Fibroblast of skin of right biceps (primary cell): ENCODE results near the gene TXNDC5.
A peak's percentile ranks its signal among the peaks of the same experiment; 100 is the strongest.
"Not testable (repeated sequence)": the region's sequence is repeated elsewhere in the genome, so short reads cannot be mapped to it uniquely, and the experiment has no call there.

Experiments
- DNase-seq: peaks from one replicate; pipeline ENCODE4 v3.0.0-alpha.2; 2013

TXNDC5 gene

GRCh38 chr6:7894262-7895124, 16.1 kb downstream of the TXNDC5 start:
- DNase-seq = no peak

DNA sequence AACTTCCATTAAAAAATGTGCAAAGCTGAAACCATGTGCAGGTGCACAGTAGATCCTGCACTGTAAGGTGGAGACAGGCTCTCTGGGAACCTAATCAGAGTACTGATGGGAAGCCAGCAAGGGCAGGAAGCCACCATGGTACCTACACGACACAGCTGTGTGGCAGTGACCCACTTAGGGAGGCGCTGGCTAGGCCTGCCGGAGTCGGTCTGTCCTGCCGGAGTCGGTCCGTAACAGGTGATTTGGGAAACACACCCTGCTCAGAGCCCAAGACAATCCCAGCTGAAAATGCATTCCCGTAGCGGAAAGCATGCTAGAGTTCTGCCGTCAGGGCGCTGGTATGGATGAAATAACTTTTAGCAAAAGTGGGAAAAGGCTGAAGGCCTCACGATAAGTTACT, 17.2 kb downstream of the TXNDC5 start:
- DNase-seq = no peak

DNA sequence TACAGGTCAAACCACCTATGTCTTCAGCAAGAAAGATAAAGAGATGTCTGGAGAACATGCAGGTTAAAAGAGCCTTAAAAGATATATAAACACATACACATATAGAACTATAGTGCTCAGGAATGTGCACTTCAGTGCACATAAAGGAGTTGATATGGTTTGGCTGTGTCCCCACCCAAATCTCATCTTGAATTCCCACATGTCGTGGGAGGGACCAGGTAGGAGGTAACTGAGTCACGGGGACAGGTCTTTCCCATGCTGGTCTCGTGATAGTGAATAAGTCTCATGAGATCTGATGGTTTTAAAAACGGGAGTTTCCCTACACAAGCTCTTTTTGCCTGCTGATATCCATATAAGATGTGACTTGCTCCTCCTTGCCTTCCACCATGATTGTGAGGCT, 18.2 kb downstream of the TXNDC5 start:
- DNase-seq = not testable (repeated sequence)

DNA sequence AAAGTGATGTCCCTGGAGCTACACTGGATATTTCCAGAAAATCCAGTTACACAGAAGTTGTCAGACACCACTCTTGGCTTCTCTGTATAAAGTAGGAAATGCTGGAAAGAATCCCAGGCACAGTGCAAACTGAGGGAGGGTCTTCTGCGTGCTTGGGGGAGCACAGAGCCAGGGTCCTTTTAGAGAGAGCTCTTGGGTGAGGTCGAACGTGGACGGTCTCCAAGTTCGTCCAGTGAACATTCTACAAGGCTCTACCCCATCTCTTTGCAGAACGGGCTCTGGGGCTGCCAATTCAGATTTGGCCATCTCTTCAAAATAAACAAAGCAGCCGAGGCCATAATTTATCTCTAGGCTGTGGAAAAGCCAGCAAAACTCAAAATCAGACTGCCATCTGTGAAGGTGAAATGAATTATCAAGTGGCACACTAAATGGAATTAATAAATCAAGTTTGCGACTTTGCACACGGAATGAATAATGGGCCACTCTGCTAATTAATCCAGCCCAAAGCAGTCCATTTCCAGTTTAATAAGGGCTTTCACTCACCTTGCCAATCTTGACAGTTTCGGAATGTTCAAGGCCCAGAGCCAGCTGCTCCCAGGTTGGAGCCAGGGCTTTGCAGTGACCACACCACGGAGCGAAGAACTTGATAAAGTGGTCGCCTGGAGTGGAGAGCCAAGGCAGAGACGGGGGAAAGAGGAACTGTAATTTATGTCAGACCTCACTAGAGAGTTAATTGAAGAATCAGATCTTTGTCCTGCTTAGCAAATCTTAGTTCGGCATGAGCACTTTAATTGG, 19.3 kb downstream of the TXNDC5 start:
- no peak for DNase-seq

- DNase-seq = no peak
Observed at GRCh38 chr6:7888587-7889357, 21.8 kb downstream of the TXNDC5 start.

GRCh38 chr6:7887278-7887991, 23.2 kb downstream of the TXNDC5 start:
- no peak for DNase-seq

DNA sequence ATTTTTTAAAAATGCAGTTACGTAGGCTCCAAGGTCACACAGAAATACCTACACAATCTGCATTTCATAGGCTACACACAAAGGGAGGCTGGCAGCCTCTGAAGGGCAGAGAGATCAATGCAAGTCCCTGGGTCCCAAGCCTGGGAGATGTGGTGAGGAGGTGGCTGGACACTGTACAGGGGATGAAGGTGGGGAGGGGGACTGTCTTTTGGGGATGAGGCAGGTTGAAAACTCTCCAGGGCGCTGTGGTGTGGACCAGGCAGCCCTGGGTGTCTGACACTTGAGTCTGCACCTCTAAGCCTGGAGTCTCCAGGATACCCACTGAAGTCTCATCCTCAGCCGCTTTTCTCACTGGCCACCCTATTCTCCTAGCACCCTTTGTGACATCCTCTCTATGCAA, 24.5 kb downstream of the TXNDC5 start:
- DNase-seq = no peak

GRCh38 chr6:7883381-7883780, 27.2 kb downstream of the TXNDC5 start:
- no peak for DNase-seq

- DNase-seq = no peak
Observed at GRCh38 chr6:7882505-7883257, 27.9 kb downstream of the TXNDC5 start.

GRCh38 chr6:7881765-7882500, 28.7 kb downstream of the TXNDC5 start:
- DNase-seq = peak; percentile 7

DNA sequence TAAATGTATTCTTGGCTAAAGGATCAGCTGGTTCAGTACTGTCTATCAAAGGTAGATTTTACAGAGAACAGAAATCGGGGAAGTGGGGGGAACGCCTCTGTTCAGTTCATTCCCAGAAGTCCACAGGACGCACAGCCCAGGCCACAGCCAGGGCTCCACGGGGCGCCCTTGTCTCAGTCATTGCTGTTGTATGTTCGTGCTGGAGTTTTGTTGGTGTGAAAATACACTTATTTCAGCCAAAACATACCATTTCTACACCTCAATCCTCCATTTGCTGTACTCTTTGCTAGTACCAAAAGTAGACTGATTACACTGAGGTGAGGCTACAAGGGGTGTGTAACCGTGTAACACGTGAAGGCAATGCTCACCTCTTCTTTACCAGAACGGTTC, 29.9 kb downstream of the TXNDC5 start:
- DNase-seq = no peak

GRCh38 chr6:7879980-7880717, 30.4 kb downstream of the TXNDC5 start:
- DNase-seq = no peak

DNA sequence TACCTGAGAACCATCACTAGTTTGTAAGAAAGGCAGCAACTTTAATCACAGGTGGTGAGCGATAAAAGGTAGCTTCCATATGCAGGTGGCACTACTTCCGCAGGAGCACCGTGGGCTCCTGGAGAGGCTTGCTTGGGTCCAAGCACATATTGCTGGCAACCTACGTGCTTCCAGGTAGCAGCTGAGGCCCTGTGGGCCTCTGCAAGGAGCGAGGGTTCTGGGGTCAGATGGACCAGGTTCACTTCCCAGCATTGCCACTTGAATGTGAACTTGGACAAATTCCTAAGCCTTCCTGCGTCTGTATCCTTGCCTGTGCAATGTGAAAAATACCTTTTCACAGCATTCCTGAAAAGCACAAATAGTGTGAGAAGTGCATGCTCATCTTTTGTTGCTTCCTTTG, 31.0 kb downstream of the TXNDC5 start:
- DNase-seq = no peak

- DNase-seq = no peak
Observed at GRCh38 chr6:7879043-7879442, 31.5 kb downstream of the TXNDC5 start.

GRCh38 chr6:7878401-7878964, 32.1 kb downstream of the TXNDC5 start:
- DNase-seq = no peak

- no peak for DNase-seq
Observed at GRCh38 chr6:7868926-7869325, 41.7 kb downstream of the TXNDC5 start.

- DNase-seq = no peak
Observed at GRCh38 chr6:7866526-7866925, 44.1 kb downstream of the TXNDC5 start.

GRCh38 chr6:7865781-7866180, 44.8 kb downstream of the TXNDC5 start:
- peak; percentile 60 for DNase-seq

- DNase-seq = no peak
Observed at GRCh38 chr6:7859591-7859990, 51.0 kb downstream of the TXNDC5 start.

GRCh38 chr6:7851780-7852179, 58.8 kb downstream of the TXNDC5 start:
- no peak for DNase-seq
